Sigmoid colon (tissue), 7 donors: ENCODE results near the gene PCAT7. TPM values are rescaled to one million over a fixed set of nuclear protein-coding genes. Genes with fewer than 3 reads are reported as not detected.

Experiments
- DNase-seq: peaks from one replicate; pipeline ENCODE4 v3.0.0-alpha.2; 2019
- H3K27ac ChIP-seq, 4 donors: fragments of 200-600 bp; sonication (generic); one replicate each; pipeline ENCODE4 v1.5.1; 2016 to 2019; ENCODE audit warnings: mild to moderate bottlenecking in 1 of 4
- H3K27me3 ChIP-seq, 3 donors: fragments of 200-600 bp; sonication (generic); one replicate each; pipeline ENCODE4 v1.5.1; 2019; ENCODE audit warnings: mild to moderate bottlenecking in 1 of 3
- H3K36me3 ChIP-seq, 4 donors: fragments of 200-600 bp; sonication (generic); one replicate each; pipeline ENCODE4 v1.5.1; 2016 to 2019
- H3K4me1 ChIP-seq, 4 donors: fragments of 200-600 bp; sonication (generic); one replicate each; pipeline ENCODE4 v1.5.1; 2017 to 2019
- H3K4me3 ChIP-seq, 4 donors: fragments of 200-600 bp; sonication (generic); one replicate each; pipeline ENCODE4 v1.5.1; 2017 to 2019; ENCODE audit warnings: mild to moderate bottlenecking in 2 of 4, moderate library complexity in 1 of 4
- H3K9me3 ChIP-seq, 4 donors: fragments of 200-600 bp in 3 of 4; sonication (generic) in 3 of 4; one replicate each; pipeline versions ENCODE4 v1.5.1 to v1.6.1; 2013 to 2019
- EP300 ChIP-seq, 4 donors: sonication (generic); formaldehyde crosslinking; IDR thresholded peaks; one replicate each; pipeline ENCODE4 v1.6.1; 2017; ENCODE audit warnings: antibody characterized with exemption in 4 of 4
- POLR2A ChIP-seq, 2 donors: fragments of 450-650 bp; IDR thresholded peaks; one replicate each; pipeline ENCODE4 v1.6.1; 2016; ENCODE audit warnings: antibody characterized with exemption in 2 of 2, mild to moderate bottlenecking in 2 of 2, moderate library complexity in 2 of 2
- POLR2AphosphoS5 ChIP-seq, 4 donors: sonication (generic); formaldehyde crosslinking; IDR thresholded peaks; one replicate each; pipeline ENCODE4 v1.6.1; 2017; ENCODE audit warnings: antibody characterized with exemption in 4 of 4
- WGBS, 2 donors: extraction: QIAGEN DNeasy Blood & Tissue Kit; methylation state at CpG; one replicate each; pipeline ENCODE4 v1.1.7; 2013; 5-methylcytosine and 5-hydroxymethylcytosine counted together
- intact Hi-C: fragments of 100-400 bp; cut with DNase I; formaldehyde crosslinking; loops from one replicate; pipeline ENCODE4 v1.15.1; 2023
- polyA plus RNA-seq, 3 donors: library from polyadenylated mRNA; stranded (reverse); fragments of 200-250 nt; gene quantifications; one replicate each; pipeline ENCODE4 v1.2.3, GENCODE V29; 2013
- total RNA-seq, 4 donors: library from RNA; depleted of rRNA; stranded (reverse); fragments of >200 nt; gene quantifications; one replicate each; pipeline ENCODE4 v1.1.0, GENCODE V29; 2016
- TF ChIP-seq, protein P1 (sequence below), 4 experiments: fragments of 450-650 bp in 3 of 4; fragments of 200-600 bp in 1 of 4; IDR thresholded peaks; one replicate each; pipeline ENCODE4 v1.5.1; 2016 to 2019; ENCODE audit warnings: antibody characterized with exemption in 4 of 4, mild to moderate bottlenecking in 3 of 4, moderate library complexity in 2 of 4
- donor health status: healthy with polysubstance abuse.
- donor health status: Bipolar disorder and iron deficiency.
- donor health status: healthy.

PCAT7 gene
- total and polyA plus RNA-seq, 7 donors: 0.31 to 1.8 TPM; not detected in 5

DNA sequence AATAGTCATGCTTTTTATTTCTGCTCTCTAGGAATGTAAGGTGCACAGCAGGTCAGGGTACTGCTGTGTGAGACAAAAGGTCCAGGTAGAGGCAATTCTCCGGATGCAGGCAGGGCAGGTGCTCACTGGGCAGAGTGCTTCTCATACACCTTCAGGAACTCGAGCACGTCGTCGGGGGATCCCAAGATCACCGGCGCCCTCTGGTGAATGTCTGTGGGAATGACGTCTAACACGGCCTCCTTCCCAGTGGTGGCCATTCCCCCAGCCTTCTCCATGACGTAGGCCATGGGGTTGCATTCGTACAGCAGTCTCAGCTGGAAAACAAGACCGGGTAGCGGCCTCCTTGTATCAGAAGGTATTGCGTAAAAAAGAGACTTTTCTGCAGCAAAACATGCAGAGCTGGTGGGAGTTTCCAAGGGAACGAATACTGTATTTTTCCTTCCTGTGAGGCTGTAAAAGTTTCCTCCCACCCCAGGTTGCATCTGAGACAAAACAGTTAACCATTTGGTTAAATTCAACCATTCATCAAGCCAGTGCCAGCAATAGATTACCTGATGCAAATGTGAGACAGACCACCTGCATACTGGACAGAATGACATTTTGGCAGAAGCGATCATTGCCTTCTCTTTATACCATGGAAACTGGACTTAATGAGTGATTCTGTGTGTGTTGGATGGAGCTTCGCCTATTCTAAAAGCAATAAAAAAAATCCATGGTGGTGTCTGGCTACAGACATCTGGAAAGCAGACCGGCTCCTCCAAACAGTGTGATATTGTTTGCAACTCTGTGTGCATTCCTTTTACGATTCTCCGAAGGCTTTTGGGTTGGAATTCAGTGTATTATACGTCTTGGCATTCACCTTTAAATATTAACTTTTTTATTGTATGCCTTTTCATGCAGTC lies 48.6 kb downstream of the PCAT7 start:
- H3K27ac ChIP-seq: no peak overlapping the region
- no peaks in the 10 kb centered on the region for H3K9me3 ChIP-seq
- intact Hi-C loops: no loop called here
- 5 to 20% methylated on average over 21 of the region's 21 CpGs for WGBS, 2 donors
- H3K27me3 ChIP-seq: no peaks in the 10 kb centered on the region
- H3K4me1 ChIP-seq: peaks cover 0 to 6% (median 0%) of the 10 kb centered on the region in 4 donors
- H3K36me3 ChIP-seq: no peaks in the 10 kb centered on the region
- peak; percentile 75 for DNase-seq
- H3K4me3 ChIP-seq: no peak overlapping the region
- TF ChIP-seq POLR2A (IDR thresholded peaks at IDR 0.05): no peak
- TF ChIP-seq, protein P1, sequence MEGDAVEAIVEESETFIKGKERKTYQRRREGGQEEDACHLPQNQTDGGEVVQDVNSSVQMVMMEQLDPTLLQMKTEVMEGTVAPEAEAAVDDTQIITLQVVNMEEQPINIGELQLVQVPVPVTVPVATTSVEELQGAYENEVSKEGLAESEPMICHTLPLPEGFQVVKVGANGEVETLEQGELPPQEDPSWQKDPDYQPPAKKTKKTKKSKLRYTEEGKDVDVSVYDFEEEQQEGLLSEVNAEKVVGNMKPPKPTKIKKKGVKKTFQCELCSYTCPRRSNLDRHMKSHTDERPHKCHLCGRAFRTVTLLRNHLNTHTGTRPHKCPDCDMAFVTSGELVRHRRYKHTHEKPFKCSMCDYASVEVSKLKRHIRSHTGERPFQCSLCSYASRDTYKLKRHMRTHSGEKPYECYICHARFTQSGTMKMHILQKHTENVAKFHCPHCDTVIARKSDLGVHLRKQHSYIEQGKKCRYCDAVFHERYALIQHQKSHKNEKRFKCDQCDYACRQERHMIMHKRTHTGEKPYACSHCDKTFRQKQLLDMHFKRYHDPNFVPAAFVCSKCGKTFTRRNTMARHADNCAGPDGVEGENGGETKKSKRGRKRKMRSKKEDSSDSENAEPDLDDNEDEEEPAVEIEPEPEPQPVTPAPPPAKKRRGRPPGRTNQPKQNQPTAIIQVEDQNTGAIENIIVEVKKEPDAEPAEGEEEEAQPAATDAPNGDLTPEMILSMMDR (IDR thresholded peaks at IDR 0.05): peak; percentile 27 to 50 (median 42)
- no peak for TF ChIP-seq POLR2AphosphoS5 (IDR thresholded peaks at IDR 0.05)
- no peak for TF ChIP-seq EP300 (IDR thresholded peaks at IDR 0.05)

DNA sequence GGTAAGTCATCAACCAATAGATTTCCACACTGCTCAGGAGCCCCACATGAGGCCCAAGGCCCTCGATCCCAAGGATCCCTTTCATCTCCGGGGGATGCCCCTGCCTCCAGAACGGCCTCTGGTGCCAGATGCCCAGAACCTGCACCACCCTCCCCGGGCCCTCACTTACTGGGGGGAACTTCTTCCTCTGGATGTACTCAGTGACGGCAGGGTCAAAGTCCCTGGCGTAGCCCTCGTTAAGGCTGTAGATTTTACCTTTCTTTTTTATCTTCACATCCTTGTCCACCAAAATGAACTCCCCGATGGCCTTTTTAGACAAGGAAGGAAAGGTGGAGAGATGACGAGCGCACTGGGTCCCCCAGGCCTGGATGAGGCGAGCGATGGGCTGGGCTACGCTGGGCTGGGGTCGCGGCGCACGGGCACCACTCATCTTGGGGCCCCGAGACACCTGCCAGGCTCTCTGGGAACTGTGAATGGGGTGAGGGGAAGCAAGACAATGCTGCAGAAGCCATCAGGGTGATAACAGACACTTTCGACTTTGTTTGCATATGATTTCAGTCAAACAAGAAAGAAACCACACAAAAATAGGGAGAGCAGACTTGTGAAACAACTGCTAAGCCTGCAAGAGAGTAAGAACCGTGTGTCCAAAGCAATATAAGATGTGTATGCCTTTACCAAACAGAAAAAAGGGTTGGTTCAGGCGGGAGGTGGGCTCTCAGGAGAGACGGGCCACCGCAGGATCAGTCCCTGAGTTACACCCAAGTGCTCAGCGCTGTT lies 52.0 kb downstream of the PCAT7 start:
- H3K27ac ChIP-seq: no peak overlapping the region
- intact Hi-C loops: no loop called here
- DNase-seq: no peak
- TF ChIP-seq POLR2AphosphoS5 (IDR thresholded peaks at IDR 0.05): no peak
- no peak for TF ChIP-seq POLR2A (IDR thresholded peaks at IDR 0.05)
- TF ChIP-seq EP300 (IDR thresholded peaks at IDR 0.05): no peak
- TF ChIP-seq, protein P1 (IDR thresholded peaks at IDR 0.05): no peak
- WGBS, 2 donors: 23 to 76% methylated on average over 24 of the region's 24 CpGs
- no peaks in the 10 kb centered on the region for H3K36me3 ChIP-seq
- H3K27me3 ChIP-seq: no peaks in the 10 kb centered on the region
- H3K9me3 ChIP-seq: no peaks in the 10 kb centered on the region
- no peak overlapping the region for H3K4me3 ChIP-seq
- peaks cover 0 to 6% (median 0%) of the 10 kb centered on the region in 4 donors for H3K4me1 ChIP-seq

DNA sequence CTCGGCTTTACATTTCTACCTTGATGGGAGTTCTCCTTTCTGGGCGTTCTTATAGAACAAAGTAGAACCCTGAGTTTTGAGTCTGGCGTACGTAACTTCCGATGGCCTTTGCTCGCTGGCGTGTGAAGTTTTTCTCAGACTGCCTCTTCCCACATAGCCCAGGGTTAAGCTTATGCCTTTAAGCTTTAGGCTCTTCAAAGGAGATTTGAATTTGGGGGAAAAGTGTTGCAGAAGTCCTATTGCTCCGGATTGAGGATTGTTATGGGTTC lies 52.5 kb downstream of the PCAT7 start:
- DNase-seq: no peak
- no peaks in the 10 kb centered on the region for H3K27me3 ChIP-seq
- H3K36me3 ChIP-seq: no peaks in the 10 kb centered on the region
- H3K4me3 ChIP-seq: no peak overlapping the region
- TF ChIP-seq, protein P1 (IDR thresholded peaks at IDR 0.05): no peak
- no peak for TF ChIP-seq POLR2A (IDR thresholded peaks at IDR 0.05)
- no peak for TF ChIP-seq POLR2AphosphoS5 (IDR thresholded peaks at IDR 0.05)
- TF ChIP-seq EP300 (IDR thresholded peaks at IDR 0.05): no peak
- no peak overlapping the region for H3K27ac ChIP-seq
- peaks cover 0 to 6% (median 0%) of the 10 kb centered on the region in 4 donors for H3K4me1 ChIP-seq
- no peaks in the 10 kb centered on the region for H3K9me3 ChIP-seq
- WGBS, 2 donors: 25 to 80% methylated on average over 8 of the region's 8 CpGs
- intact Hi-C loops: no loop called here

DNA sequence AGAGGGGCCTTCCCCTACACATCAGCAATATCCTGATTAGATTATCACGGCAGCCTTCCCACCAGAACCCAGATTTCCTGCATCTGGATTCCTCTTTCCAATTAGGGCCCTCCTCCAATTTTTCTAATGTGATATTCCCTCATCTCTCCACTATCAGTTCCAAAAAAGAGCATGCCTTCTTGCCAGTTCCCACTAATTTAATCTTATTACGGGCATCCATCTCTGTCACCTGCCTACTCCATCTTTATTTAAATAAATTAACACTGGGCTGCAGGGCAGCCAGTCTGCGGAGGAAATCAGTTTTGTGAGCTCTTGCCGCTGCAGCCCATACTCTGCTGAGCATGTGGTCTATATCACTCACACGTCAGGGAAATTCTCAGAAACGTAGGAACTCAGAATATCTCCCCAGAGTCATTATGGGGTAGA lies 55.3 kb downstream of the PCAT7 start:
- Histone ChIP-seq H3K27ac (no peak overlapping the region), H3K27me3 (no peaks in the 10 kb centered on the region), H3K4me3 (no peak overlapping the region), H3K4me1 (no peaks in the 10 kb centered on the region), H3K9me3 (no peaks in the 10 kb centered on the region), H3K36me3 (no peaks in the 10 kb centered on the region)
- no peak for TF ChIP-seq POLR2A (IDR thresholded peaks at IDR 0.05)
- no peak for TF ChIP-seq EP300 (IDR thresholded peaks at IDR 0.05)
- TF ChIP-seq POLR2AphosphoS5 (IDR thresholded peaks at IDR 0.05): no peak
- TF ChIP-seq, protein P1 (IDR thresholded peaks at IDR 0.05): no peak
- intact Hi-C loops: no loop called here
- 83 to 89% methylated on average over 6 of the region's 6 CpGs for WGBS, 2 donors
- no peak for DNase-seq
